ENCODE results near the gene HS6ST2.

The HS6ST2 gene

GRCh38 chrX:132790329-132790728, 168.1 kb downstream of the HS6ST2 start:
- no peak for DNase-seq (ENCODE audit: low read depth)

DNA sequence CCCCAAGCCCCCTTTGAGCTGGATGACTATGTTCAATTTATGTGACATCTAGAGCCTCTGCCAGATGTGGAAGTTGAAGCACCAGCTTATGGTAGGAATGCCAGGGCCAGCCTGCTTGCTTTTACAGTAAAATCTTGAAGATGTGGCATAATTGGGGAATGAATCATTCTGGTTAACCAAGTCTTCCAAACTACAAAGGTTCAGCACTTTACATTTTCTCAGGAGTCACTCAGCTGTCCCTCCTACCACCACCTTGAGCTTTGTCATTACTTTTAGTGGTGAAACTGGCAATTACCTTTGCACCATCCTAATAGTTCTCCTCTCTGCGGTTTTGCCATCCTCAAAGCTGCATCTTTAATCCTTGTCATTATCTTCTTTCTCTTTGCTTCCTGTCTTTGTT, 172.2 kb downstream of the HS6ST2 start:
- no peak for DNase-seq (ENCODE audit: low read depth)

GRCh38 chrX:132778917-132779316, 179.5 kb downstream of the HS6ST2 start:
- no peak for DNase-seq (ENCODE audit: low read depth)

DNA sequence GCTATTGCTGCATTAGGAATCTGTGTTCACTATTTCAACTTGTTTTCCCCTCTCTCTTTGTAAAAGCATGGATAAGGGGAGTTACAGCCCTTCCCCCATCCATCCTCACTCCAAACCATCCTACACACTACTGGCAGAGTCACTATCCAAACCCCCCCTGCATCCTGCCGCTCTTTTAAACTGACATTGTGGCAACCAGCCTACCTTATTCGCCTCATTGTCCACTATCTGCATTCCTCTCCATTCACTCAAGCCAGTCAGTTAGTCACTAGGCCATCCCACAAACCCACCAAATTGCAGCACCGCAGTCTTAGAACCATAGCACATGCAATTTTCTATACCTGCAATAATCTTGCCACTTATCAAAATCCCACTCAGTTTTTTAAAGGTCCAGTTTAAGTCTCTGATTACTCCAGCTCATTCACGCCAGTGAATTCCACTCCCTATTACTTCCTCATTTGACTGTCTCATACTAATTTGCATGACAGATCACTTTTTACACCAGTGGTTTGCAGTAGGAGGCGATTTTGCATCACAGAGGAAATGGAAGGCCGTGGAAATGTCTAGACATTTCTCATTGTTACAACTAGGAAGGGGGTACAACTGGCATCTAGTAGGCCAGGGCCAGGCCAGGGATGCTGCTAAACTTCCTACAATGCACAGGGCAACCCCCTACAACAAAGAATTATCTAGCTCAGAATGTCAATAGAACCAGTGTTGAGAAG, 181.8 kb downstream of the HS6ST2 start:
- no peak for DNase-seq (ENCODE audit: low read depth)

GRCh38 chrX:132775263-132775823, 183.1 kb downstream of the HS6ST2 start:
- no peak for DNase-seq (ENCODE audit: low read depth)

- DNase-seq (ENCODE audit: low read depth), result no peak
Observed at GRCh38 chrX:132774010-132774714, 184.3 kb downstream of the HS6ST2 start.

DNA sequence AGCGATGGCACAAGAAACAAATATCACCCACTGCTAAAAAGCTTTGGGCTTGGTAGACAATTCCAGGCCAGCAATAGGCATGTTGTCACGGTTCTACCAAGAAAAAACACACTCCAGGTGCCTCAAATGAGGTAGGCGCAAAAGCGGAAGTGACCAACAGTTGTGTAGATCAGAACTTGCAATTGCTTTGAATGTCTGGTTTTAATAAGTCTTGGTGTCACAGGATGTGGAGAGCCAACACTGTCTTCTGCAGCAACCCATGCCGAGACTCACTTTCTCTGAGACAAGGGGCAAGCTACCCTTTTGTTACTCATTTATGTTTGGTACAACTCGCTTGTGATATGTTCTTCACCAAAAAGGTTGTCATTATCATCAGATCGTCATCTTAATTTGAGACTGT, 188.8 kb downstream of the HS6ST2 start:
- no peak for DNase-seq (ENCODE audit: low read depth)

DNA sequence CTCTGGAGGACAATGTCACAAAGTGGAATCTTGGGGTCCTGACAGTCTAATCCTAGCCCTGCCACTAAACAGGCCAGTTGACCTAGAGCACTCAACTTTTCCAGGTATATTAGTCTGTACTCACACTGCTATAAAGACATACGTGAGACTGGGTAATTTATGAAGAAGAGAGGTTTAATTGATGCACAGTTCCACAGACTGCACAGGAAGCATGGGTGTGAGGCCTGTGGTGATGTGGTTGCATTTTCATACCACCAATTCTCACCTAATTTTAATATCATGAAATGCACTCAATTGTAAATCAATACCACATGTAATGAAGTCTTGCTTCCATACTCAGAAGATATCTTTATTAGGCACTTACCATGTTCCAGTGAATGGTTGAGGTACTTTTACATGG, 192.0 kb downstream of the HS6ST2 start:
- DNase-seq (ENCODE audit: low read depth), result no peak

DNA sequence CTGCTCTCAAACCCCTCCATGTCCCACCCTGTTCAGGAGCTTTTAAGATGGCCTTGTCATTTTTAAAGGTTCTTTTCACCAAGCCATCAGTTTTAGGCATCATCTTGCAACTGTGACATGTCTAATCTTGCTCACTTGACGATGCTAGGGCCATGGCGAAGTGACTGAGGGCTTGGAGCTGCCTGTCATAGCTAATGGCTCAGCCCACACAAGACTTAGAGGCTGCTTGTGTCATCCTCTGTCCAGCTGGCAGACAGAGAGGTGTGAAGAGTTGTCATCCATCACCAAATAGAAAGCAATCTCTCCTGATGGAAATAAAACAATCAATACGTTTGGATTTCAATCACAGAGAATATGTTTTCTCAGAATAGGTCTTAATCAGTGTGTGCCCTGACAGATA, 194.9 kb downstream of the HS6ST2 start:
- DNase-seq (ENCODE audit: low read depth), result no peak

GRCh38 chrX:132758759-132759158, 199.7 kb downstream of the HS6ST2 start:
- DNase-seq (ENCODE audit: low read depth), result no peak

DNA sequence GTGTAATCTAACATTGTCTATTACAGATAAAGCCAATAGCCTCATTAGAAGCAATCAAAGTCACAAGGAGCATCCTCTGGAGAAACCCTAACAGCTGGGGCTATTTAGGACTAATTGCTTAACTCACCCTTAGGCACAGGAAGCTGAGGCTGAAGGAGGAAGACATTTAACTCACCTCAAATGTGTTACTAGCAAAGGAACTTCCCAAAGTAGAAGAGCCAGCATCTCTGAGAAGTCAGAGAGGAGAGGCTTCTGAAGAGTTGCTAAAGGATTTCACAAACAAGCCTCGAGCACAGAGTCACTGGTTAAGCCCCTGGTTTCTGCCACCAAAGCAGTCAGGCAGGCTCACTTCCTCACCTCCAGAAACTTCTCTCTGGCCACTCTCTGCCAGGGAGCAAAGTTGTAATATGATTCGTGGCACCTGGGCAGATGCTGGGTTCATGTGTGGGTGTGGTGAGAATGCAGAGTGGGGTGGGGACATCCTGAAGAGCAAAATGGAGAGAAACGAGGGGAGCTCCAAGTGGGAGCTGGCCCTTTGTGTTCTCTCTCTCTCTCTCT, 201.3 kb downstream of the HS6ST2 start:
- DNase-seq (ENCODE audit: low read depth), result no peak

- no peak for DNase-seq (ENCODE audit: low read depth)
Observed at GRCh38 chrX:132756439-132756838, 202.0 kb downstream of the HS6ST2 start.

DNA sequence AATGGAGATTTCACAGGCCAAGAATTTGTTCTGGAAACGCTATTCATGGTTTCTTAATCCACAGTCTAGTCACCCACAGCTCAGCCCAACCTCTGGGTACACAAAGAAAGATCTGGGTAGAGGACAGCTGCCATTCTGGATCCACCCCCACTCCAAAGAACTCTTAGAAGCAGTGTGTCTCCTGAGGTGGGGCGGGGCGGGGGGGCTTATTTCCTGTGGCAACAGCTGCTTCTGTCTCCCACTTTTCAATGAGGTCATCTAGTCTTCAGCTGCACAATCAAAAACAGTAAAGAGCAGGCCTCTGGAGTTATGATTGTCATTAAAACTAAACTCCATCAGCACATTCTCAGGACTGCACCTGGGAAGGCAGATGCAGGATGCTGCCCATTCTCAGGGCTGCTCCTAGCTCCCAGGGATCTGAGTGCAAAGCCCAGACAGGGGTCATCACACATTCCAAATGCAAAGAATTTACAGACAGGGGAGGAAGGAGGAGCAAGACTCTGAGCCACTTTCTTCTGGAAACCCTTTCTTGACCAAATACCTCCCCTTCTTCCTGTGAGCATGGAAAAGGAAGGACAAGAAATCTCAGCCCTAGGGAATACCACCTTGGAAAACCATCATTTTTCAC, 207.3 kb downstream of the HS6ST2 start:
- no peak for DNase-seq (ENCODE audit: low read depth)

DNA sequence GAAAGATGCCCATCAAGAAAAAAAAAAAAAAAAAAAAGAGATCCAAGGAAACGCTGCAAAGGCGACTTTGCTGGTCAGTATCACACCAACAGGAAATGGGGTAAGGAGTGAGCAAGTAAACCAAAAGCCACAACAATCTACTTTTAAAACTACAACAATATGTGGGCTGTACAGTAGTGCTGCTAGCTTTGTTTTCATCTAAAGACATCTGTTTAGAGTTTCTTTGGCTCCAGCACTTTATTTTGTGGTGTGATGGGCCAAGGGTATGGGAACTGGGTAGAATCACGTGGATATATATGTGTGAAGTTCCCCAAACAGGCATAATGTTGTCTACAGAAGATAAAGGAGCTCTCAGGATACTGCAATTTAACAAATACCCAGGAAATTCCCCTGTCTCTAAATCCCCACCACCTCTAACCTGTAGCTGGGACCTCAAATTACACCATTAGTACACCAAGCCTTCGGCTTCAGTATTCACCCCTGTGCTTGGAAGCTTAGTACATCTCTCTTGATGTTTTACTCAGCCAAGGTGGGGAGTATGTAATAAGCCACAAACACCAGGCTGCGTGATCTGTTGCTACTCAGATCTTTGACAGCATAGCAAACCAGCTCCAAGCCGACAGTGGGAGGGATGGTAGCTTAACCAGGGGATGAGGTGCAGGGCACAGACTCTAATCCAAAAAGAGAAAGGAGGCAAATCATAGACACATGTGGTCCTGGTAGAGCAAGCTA, 207.9 kb downstream of the HS6ST2 start:
- no peak for DNase-seq (ENCODE audit: low read depth)

GRCh38 chrX:132749406-132749805, 209.0 kb downstream of the HS6ST2 start:
- DNase-seq (ENCODE audit: low read depth), result no peak

GRCh38 chrX:132748909-132749308, 209.5 kb downstream of the HS6ST2 start:
- DNase-seq (ENCODE audit: low read depth), result no peak

DNA sequence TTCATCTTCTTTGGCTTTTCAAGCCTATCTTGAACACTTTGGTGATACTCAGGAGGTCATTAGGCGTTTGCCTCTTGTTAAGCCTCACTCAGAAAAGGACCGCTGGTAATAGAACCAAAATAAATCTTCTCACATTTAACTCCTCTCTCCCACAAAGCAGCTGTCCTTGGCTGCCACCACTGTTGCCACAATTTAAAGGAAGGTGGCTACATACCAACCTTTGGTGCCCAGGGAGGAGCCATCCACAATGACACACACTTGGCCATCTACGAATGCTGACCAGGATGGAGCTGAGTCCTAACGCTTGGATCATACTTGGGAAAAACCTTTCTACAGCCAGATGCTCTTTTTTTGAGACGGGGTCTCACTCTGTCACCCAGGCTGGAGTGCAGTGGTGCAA, 210.2 kb downstream of the HS6ST2 start:
- DNase-seq (ENCODE audit: low read depth), result no peak

GRCh38 chrX:132745593-132745992, 212.8 kb downstream of the HS6ST2 start:
- no peak for DNase-seq (ENCODE audit: low read depth)

DNA sequence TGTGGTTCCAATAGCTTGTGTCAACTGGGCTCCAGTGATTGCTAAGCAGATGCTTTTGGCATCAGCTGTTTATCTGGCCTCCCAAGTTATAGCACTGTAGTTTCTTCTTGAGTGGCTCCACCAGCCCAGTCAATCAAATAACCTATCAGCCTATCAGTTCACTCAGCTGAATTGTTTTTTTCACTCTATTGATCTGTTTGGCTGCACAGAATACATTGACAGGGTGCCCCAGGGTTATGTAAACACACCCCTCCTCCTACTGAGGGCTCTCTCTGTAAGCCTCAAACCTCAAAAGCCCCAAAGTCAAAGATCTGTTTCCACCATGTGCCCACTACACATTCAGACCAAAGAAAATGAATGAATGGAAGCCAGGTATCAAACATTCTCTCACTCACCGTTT, 214.0 kb downstream of the HS6ST2 start:
- DNase-seq (ENCODE audit: low read depth), result no peak

- no peak for DNase-seq (ENCODE audit: low read depth)
Observed at GRCh38 chrX:132743086-132743485, 215.3 kb downstream of the HS6ST2 start.

DNA sequence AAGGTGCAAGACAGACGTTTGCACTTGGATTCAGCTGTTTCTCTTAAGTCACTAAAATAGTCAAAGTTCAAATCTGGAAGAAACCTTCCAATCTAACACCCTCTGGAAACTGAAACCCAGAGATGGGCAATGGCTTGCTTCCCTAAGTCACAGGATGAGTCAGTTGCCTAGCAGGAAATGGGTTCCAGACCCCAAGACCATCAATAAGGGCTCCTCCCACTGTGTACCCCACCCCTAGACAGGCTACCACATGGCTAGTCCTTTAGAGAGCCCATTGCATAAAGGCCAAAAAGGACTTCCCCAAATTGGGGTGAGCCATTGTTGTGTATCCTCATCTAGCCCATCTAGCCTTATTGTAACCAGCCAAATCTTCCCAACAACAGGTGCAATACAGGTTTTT, 216.2 kb downstream of the HS6ST2 start:
- no peak for DNase-seq (ENCODE audit: low read depth)

DNA sequence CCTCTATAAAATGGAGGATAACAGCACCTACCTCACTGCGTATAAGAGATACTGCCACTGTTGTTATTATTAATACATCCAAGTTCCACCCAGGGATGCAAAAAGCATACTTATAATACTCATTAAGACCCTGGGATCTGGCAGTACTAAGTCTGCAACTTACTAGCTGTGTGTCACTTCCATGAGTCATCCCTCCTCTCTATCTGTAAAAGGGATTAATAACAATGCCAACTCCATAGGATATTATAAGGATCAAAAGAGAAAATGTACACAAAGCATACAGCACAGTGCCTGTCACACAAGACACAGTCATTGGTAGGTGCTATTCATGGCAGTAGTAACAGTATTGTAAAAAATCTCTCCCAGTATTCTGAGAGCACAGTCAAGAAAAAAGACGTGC, 216.7 kb downstream of the HS6ST2 start:
- DNase-seq (ENCODE audit: low read depth), result no peak

All from activated T-cell treated with anti-CD3 and anti-CD28 coated beads for 48 hours (primary cell).